Measurements from ENCODE around the gene KRT13. TPM values are rescaled to one million over a fixed set of nuclear protein-coding genes. Genes with fewer than 3 reads are reported as not detected.

The KRT13 gene
- total and polyA plus RNA-seq, 10 of the 15 experiments (the other 5 are each of a cell fraction or from before 2014, with no cell fraction given) = not detected

DNA sequence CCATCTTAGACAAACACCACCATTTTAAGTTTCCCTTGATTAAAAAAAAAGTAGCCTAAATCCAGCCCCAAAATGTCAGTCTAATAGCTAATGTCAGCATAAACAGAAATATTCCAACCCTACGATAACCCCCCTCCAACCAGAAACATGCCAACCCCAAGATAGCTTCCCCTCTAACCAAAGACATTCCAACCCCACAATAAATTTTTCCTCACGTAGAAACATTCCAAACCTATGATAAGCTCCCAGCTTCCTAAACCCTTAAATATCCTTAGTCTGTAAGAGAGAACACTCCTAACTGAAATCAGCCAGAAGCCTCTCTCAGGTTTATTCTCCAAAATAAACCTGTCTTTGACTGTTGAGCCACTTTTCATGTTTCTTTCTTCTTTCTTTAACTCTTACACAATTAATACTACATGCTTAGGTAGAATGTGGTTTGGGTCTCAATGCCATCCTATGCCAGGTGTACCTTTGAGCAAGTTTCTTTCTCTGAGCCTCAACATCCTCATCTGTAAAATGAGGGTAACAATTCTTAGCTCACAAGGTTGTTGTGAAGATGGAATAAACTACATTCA is 54.2 kb downstream of the KRT13 start (continued):
- TF ChIP-seq, protein P1, sequence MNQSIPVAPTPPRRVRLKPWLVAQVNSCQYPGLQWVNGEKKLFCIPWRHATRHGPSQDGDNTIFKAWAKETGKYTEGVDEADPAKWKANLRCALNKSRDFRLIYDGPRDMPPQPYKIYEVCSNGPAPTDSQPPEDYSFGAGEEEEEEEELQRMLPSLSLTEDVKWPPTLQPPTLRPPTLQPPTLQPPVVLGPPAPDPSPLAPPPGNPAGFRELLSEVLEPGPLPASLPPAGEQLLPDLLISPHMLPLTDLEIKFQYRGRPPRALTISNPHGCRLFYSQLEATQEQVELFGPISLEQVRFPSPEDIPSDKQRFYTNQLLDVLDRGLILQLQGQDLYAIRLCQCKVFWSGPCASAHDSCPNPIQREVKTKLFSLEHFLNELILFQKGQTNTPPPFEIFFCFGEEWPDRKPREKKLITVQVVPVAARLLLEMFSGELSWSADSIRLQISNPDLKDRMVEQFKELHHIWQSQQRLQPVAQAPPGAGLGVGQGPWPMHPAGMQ (IDR thresholded peaks at IDR 0.05; ENCODE audit: borderline replicate concordance) = no peak
- TF ChIP-seq PML (IDR thresholded peaks at IDR 0.05; ENCODE audit: low read length) (no peak), EED (IDR thresholded peaks at IDR 0.05; ENCODE audit: low read depth) (no peak), SIN3A (IDR thresholded peaks at IDR 0.05; ENCODE audit: low read depth, low read length) (no peak), MEF2A (IDR thresholded peaks at IDR 0.05; ENCODE audit: insufficient read depth, low read depth, low read length) (no peak), YY1 (IDR thresholded peaks at IDR 0.05; ENCODE audit: low read depth, low read length) (no peak), LARP7 (IDR thresholded peaks at IDR 0.05) (no peak), RELA (IDR thresholded peaks at IDR 0.05; ENCODE audit: borderline replicate concordance, partially characterized antibody) (no peak), BCL11A (IDR thresholded peaks at IDR 0.05; ENCODE audit: low read depth, low read length) (no peak), ZNF24 (IDR thresholded peaks at IDR 0.05) (no peak), CREB1 (IDR thresholded peaks at IDR 0.05; ENCODE audit: low read depth) (no peak)
- TF ChIP-seq, protein P2, sequence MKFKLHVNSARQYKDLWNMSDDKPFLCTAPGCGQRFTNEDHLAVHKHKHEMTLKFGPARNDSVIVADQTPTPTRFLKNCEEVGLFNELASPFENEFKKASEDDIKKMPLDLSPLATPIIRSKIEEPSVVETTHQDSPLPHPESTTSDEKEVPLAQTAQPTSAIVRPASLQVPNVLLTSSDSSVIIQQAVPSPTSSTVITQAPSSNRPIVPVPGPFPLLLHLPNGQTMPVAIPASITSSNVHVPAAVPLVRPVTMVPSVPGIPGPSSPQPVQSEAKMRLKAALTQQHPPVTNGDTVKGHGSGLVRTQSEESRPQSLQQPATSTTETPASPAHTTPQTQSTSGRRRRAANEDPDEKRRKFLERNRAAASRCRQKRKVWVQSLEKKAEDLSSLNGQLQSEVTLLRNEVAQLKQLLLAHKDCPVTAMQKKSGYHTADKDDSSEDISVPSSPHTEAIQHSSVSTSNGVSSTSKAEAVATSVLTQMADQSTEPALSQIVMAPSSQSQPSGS (IDR thresholded peaks at IDR 0.05; ENCODE audit: low read length) = no peak
- TF ChIP-seq, protein P3, sequence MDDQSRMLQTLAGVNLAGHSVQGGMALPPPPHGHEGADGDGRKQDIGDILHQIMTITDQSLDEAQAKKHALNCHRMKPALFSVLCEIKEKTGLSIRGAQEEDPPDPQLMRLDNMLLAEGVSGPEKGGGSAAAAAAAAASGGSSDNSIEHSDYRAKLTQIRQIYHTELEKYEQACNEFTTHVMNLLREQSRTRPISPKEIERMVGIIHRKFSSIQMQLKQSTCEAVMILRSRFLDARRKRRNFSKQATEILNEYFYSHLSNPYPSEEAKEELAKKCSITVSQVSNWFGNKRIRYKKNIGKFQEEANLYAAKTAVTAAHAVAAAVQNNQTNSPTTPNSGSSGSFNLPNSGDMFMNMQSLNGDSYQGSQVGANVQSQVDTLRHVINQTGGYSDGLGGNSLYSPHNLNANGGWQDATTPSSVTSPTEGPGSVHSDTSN (IDR thresholded peaks at IDR 0.05; ENCODE audit: insufficient replicate concordance, low read depth, low read length) = no peak
- TF ChIP-seq, protein P4, sequence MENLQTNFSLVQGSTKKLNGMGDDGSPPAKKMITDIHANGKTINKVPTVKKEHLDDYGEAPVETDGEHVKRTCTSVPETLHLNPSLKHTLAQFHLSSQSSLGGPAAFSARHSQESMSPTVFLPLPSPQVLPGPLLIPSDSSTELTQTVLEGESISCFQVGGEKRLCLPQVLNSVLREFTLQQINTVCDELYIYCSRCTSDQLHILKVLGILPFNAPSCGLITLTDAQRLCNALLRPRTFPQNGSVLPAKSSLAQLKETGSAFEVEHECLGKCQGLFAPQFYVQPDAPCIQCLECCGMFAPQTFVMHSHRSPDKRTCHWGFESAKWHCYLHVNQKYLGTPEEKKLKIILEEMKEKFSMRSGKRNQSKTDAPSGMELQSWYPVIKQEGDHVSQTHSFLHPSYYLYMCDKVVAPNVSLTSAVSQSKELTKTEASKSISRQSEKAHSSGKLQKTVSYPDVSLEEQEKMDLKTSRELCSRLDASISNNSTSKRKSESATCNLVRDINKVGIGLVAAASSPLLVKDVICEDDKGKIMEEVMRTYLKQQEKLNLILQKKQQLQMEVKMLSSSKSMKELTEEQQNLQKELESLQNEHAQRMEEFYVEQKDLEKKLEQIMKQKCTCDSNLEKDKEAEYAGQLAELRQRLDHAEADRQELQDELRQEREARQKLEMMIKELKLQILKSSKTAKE (IDR thresholded peaks at IDR 0.05; ENCODE audit: low read depth, poor library complexity, severe bottlenecking) = no peak

Small RNAs within 50 kb of the gene (microRNA-seq; reads per million reads assigned to microRNA genes)
- gene MIR6510 = not detected

Small RNAs within 50 kb of the gene (small RNA-seq; reads per million reads assigned to genes)
- not detected for gene RNU2-32P

Other genes starting within 250 kb of the KRT13 start
Only the 7 nearest of the 23 such genes appear.
- not detected in 2 replicates for gene KRT38, start 64.6 kb downstream of the KRT13 start, total RNA-seq (2014; rRNA removed)
- not detected in 2 replicates for gene KRT38, start 64.6 kb downstream of the KRT13 start, total RNA-seq (2014; rRNA removed; fragmentation: Illumina TruSeq; extraction: Trizol)
- gene KRT38, start 64.6 kb downstream of the KRT13 start, total RNA-seq (2021) = not detected in 2 replicates
- not detected in 2 replicates for gene KRT38, start 64.6 kb downstream of the KRT13 start, polyA plus RNA-seq (2011; rRNA removed)
- gene KRT38, start 64.6 kb downstream of the KRT13 start, polyA plus RNA-seq (2014; fragmentation: Illumina TruSeq; extraction: Trizol) = not detected in 2 replicates
- not detected for gene KRT38, start 64.6 kb downstream of the KRT13 start, polyA plus RNA-seq (2014; fragmentation: Nextera tagmentation; extraction: Ambion mirVana)
- 0.04 TPM in 1 of 2 replicates, not detected in the other for gene KRT38, start 64.6 kb downstream of the KRT13 start, polyA plus RNA-seq (2014; rRNA removed)
- gene KRT38, start 64.6 kb downstream of the KRT13 start, polyA plus RNA-seq (2016; fragmentation: Nextera tagmentation; extraction: Ambion mirVana) = not detected
- gene KRT32, start 38.2 kb downstream of the KRT13 start, total RNA-seq (2014; rRNA removed) = not detected in 2 replicates
- gene KRT32, start 38.2 kb downstream of the KRT13 start, total RNA-seq (2014; rRNA removed; fragmentation: Illumina TruSeq; extraction: Trizol) = not detected in 2 replicates
- gene KRT32, start 38.2 kb downstream of the KRT13 start, total RNA-seq (2021) = not detected in 2 replicates
- not detected in 2 replicates for gene KRT32, start 38.2 kb downstream of the KRT13 start, polyA plus RNA-seq (2011; rRNA removed)
- gene KRT32, start 38.2 kb downstream of the KRT13 start, polyA plus RNA-seq (2014; fragmentation: Illumina TruSeq; extraction: Trizol) = not detected in 2 replicates
- gene KRT32, start 38.2 kb downstream of the KRT13 start, polyA plus RNA-seq (2014; fragmentation: Nextera tagmentation; extraction: Ambion mirVana) = not detected
- gene KRT32, start 38.2 kb downstream of the KRT13 start, polyA plus RNA-seq (2014; rRNA removed) = not detected in 2 replicates
- gene KRT32, start 38.2 kb downstream of the KRT13 start, polyA plus RNA-seq (2016; fragmentation: Nextera tagmentation; extraction: Ambion mirVana) = not detected
- not detected in 2 replicates for gene KRT35, start 24.5 kb downstream of the KRT13 start, total RNA-seq (2014; rRNA removed)
- gene KRT35, start 24.5 kb downstream of the KRT13 start, total RNA-seq (2014; rRNA removed; fragmentation: Illumina TruSeq; extraction: Trizol) = not detected in 2 replicates
- not detected in 2 replicates for gene KRT35, start 24.5 kb downstream of the KRT13 start, total RNA-seq (2021)
- gene KRT35, start 24.5 kb downstream of the KRT13 start, polyA plus RNA-seq (2011; rRNA removed) = not detected in 2 replicates
- not detected in 2 replicates for gene KRT35, start 24.5 kb downstream of the KRT13 start, polyA plus RNA-seq (2014; fragmentation: Illumina TruSeq; extraction: Trizol)
- not detected for gene KRT35, start 24.5 kb downstream of the KRT13 start, polyA plus RNA-seq (2014; fragmentation: Nextera tagmentation; extraction: Ambion mirVana)
- gene KRT35, start 24.5 kb downstream of the KRT13 start, polyA plus RNA-seq (2014; rRNA removed) = not detected in 2 replicates
- gene KRT35, start 24.5 kb downstream of the KRT13 start, polyA plus RNA-seq (2016; fragmentation: Nextera tagmentation; extraction: Ambion mirVana) = not detected
- gene KRT36, start 15.7 kb downstream of the KRT13 start, total RNA-seq (2014; rRNA removed) = not detected in 2 replicates
- gene KRT36, start 15.7 kb downstream of the KRT13 start, total RNA-seq (2014; rRNA removed; fragmentation: Illumina TruSeq; extraction: Trizol) = not detected in 2 replicates
- gene KRT36, start 15.7 kb downstream of the KRT13 start, total RNA-seq (2021) = not detected in 2 replicates
- gene KRT36, start 15.7 kb downstream of the KRT13 start, polyA plus RNA-seq (2011; rRNA removed) = not detected in 2 replicates
- not detected in 2 replicates for gene KRT36, start 15.7 kb downstream of the KRT13 start, polyA plus RNA-seq (2014; fragmentation: Illumina TruSeq; extraction: Trizol)
- not detected for gene KRT36, start 15.7 kb downstream of the KRT13 start, polyA plus RNA-seq (2014; fragmentation: Nextera tagmentation; extraction: Ambion mirVana)
- gene KRT36, start 15.7 kb downstream of the KRT13 start, polyA plus RNA-seq (2014; rRNA removed) = not detected in 2 replicates
- not detected for gene KRT36, start 15.7 kb downstream of the KRT13 start, polyA plus RNA-seq (2016; fragmentation: Nextera tagmentation; extraction: Ambion mirVana)
- 0.06 TPM in 1 of 2 replicates, not detected in the other for gene KRT15, start 13.3 kb upstream of the KRT13 start, total RNA-seq (2014; rRNA removed)
- gene KRT15, start 13.3 kb upstream of the KRT13 start, total RNA-seq (2014; rRNA removed; fragmentation: Illumina TruSeq; extraction: Trizol) = not detected in 2 replicates
- gene KRT15, start 13.3 kb upstream of the KRT13 start, total RNA-seq (2021) = not detected in 2 replicates
- gene KRT15, start 13.3 kb upstream of the KRT13 start, polyA plus RNA-seq (2011; rRNA removed) = not detected in 2 replicates
- gene KRT15, start 13.3 kb upstream of the KRT13 start, polyA plus RNA-seq (2014; fragmentation: Illumina TruSeq; extraction: Trizol) = not detected in 2 replicates
- gene KRT15, start 13.3 kb upstream of the KRT13 start, polyA plus RNA-seq (2014; fragmentation: Nextera tagmentation; extraction: Ambion mirVana) = not detected
- 0.17 TPM in 1 of 2 replicates, not detected in the other for gene KRT15, start 13.3 kb upstream of the KRT13 start, polyA plus RNA-seq (2014; rRNA removed)
- not detected for gene KRT15, start 13.3 kb upstream of the KRT13 start, polyA plus RNA-seq (2016; fragmentation: Nextera tagmentation; extraction: Ambion mirVana)
- gene KRT19, start 22.7 kb upstream of the KRT13 start, total RNA-seq (2014; rRNA removed) = not detected in 2 replicates
- gene KRT19, start 22.7 kb upstream of the KRT13 start, total RNA-seq (2014; rRNA removed; fragmentation: Illumina TruSeq; extraction: Trizol) = not detected in 2 replicates
- gene KRT19, start 22.7 kb upstream of the KRT13 start, total RNA-seq (2021) = 1.7 and 2.0 TPM in 2 replicates
- not detected in 2 replicates for gene KRT19, start 22.7 kb upstream of the KRT13 start, polyA plus RNA-seq (2011; rRNA removed)
- gene KRT19, start 22.7 kb upstream of the KRT13 start, polyA plus RNA-seq (2014; fragmentation: Illumina TruSeq; extraction: Trizol) = not detected in 2 replicates
- gene KRT19, start 22.7 kb upstream of the KRT13 start, polyA plus RNA-seq (2014; fragmentation: Nextera tagmentation; extraction: Ambion mirVana) = not detected
- gene KRT19, start 22.7 kb upstream of the KRT13 start, polyA plus RNA-seq (2014; rRNA removed) = not detected in 2 replicates
- gene KRT19, start 22.7 kb upstream of the KRT13 start, polyA plus RNA-seq (2016; fragmentation: Nextera tagmentation; extraction: Ambion mirVana) = under 1 TPM in 1 of 2 experiments, not detected in 1; 0.19 TPM
- gene KRT9, start 66.4 kb upstream of the KRT13 start, total RNA-seq (2014; rRNA removed) = not detected in 2 replicates
- gene KRT9, start 66.4 kb upstream of the KRT13 start, total RNA-seq (2014; rRNA removed; fragmentation: Illumina TruSeq; extraction: Trizol) = not detected in 2 replicates
- gene KRT9, start 66.4 kb upstream of the KRT13 start, total RNA-seq (2021) = not detected in 2 replicates
- gene KRT9, start 66.4 kb upstream of the KRT13 start, polyA plus RNA-seq (2011; rRNA removed) = not detected in 2 replicates
- not detected in 2 replicates for gene KRT9, start 66.4 kb upstream of the KRT13 start, polyA plus RNA-seq (2014; fragmentation: Illumina TruSeq; extraction: Trizol)
- gene KRT9, start 66.4 kb upstream of the KRT13 start, polyA plus RNA-seq (2014; fragmentation: Nextera tagmentation; extraction: Ambion mirVana) = not detected
- gene KRT9, start 66.4 kb upstream of the KRT13 start, polyA plus RNA-seq (2014; rRNA removed) = not detected in 2 replicates
- gene KRT9, start 66.4 kb upstream of the KRT13 start, polyA plus RNA-seq (2016; fragmentation: Nextera tagmentation; extraction: Ambion mirVana) = not detected